ENCODE measurements around the gene FIGNL2. TPM values are rescaled to one million over a fixed set of nuclear protein-coding genes. Genes with fewer than 3 reads are reported as not detected.

FIGNL2 gene
- polyA plus RNA-seq (2011; rRNA removed) (0.22 and 0.26 TPM in 2 replicates), polyA plus RNA-seq (2017; fragmentation: RNase III; extraction: RNeasy Plus Mini Kit Qiagen cat#74134 plus additional on column Dnase treatment) (0.36 to 0.46 TPM (median 0.38 TPM) in 3 replicates), polyA minus RNA-seq (2011; rRNA and poly(A)+ RNA removed) (1.3 and 1.7 TPM in 2 replicates)
- 0.26 and 0.38 TPM in 2 replicates for polyA plus RNA-seq (2012; cell fraction: cytosol; rRNA removed)
- polyA plus RNA-seq (2012; cell fraction: nucleus; rRNA removed), result 0.71 and 1.2 TPM in 2 replicates

- FAIRE-seq, result no peak
Measured at GRCh38 chr12:51848326-51848727, at the start of gene FIGNL2. TSS of gene FIGNL2 (minus strand) at chr12:51848718. CDS start at chr12:51822413, 26,305 bp downstream.

GRCh38 chr12:51897181-51897580 is 48.7 kb upstream of the FIGNL2 start:
- WGBS (ENCODE audit: missing lambda C conversion rate), result 65% methylated on average over 8 of the region's 8 CpGs
- Histone ChIP-seq H3K4me3 (no peak overlapping the region), H3K9me3 (no peaks in the 10 kb centered on the region), H3K4me2 (no peak overlapping the region), H3K27ac (no peak overlapping the region), H3K4me1 (no peaks in the 10 kb centered on the region)
- CTCF ChIA-PET, result interaction anchor here (0.9 to 4.8 kb wide), 5 partner anchors 9 to 186 kb away, joined by 3 to 31 read pairs (median 3); partner anchors contain the start of genes ACVRL1 and ANKRD33
- FAIRE-seq, result no peak
- POLR2A ChIA-PET, result interaction anchor here (0.6 kb wide), 1 partner anchor 105 kb away, joined by 3 read pairs; no protein-coding TSS in a partner anchor
- TF ChIP-seq FOSL2 (IDR thresholded peaks at IDR 0.05) (no peak), FOSL2 (CRISPR knock-in tag; IDR thresholded peaks at IDR 0.05) (no peak), CHD4 (IDR thresholded peaks at IDR 0.05; ENCODE audit: borderline replicate concordance) (no peak), SMC3 (IDR thresholded peaks at IDR 0.05) (no peak), KDM1A (IDR thresholded peaks at IDR 0.05; ENCODE audit: low read depth) (no peak), RNF2 (IDR thresholded peaks at IDR 0.05; ENCODE audit: borderline replicate concordance, low read depth) (no peak), PBX3 (IDR thresholded peaks at IDR 0.05) (no peak), E2F6 (IDR thresholded peaks at IDR 0.05; ENCODE audit: borderline replicate concordance, low read depth) (no peak), HEYL (CRISPR knock-in tag; IDR thresholded peaks at IDR 0.05) (no peak), SREBF2 (IDR thresholded peaks at IDR 0.05) (no peak), CEBPB (IDR thresholded peaks at IDR 0.05) (no peak), EHMT2 (IDR thresholded peaks at IDR 0.05; ENCODE audit: low read depth) (no peak), CHD2 (IDR thresholded peaks at IDR 0.05; ENCODE audit: low read length, partially characterized antibody) (no peak), POLR2A (IDR thresholded peaks at IDR 0.05; ENCODE audit: low read length) (no peak), MYC (IDR thresholded peaks at IDR 0.05; ENCODE audit: borderline replicate concordance, low read length) (no peak), NR3C1 (IDR thresholded peaks at IDR 0.05) (no peak), ZSCAN20 (CRISPR knock-in tag; IDR thresholded peaks at IDR 0.05) (no peak), CTCF (IDR thresholded peaks at IDR 0.05) (no peak), HOXB13 (CRISPR knock-in tag; IDR thresholded peaks at IDR 0.05; ENCODE audit: low read depth) (no peak), RAD21 (conservative IDR thresholded peaks at IDR 0.05 in 1 of 2, IDR thresholded peaks at IDR 0.05 in 1 of 2) (no peak), CBX2 (IDR thresholded peaks at IDR 0.05; ENCODE audit: borderline replicate concordance, low read depth) (no peak)
- no peak for ATAC-seq
- DNase-seq (ENCODE audit: low read depth in 1 of 2, low spot score in 1 of 2), result no peak

More at GRCh38 chr12:51848326-51848727, at the start of gene FIGNL2:
- peak within 1 kb of the TSS; percentile 99 for H3K4me2 ChIP-seq
- H3K9me3 ChIP-seq, result no peaks in the 10 kb centered on the region
- TF ChIP-seq BHLHE40 (IDR thresholded peaks at IDR 0.05; ENCODE audit: low read depth, low read length), result no peak
- no peak for TF ChIP-seq TFCP2L1 (CRISPR knock-in tag; IDR thresholded peaks at IDR 0.05)
- no peak for TF ChIP-seq FOSL2 (IDR thresholded peaks at IDR 0.05)
- no peak for TF ChIP-seq FOSL2 (CRISPR knock-in tag; IDR thresholded peaks at IDR 0.05)
- no peak for TF ChIP-seq POLR2AphosphoS2 (conservative IDR thresholded peaks at IDR 0.05; ENCODE audit: low read length)
- no peak for TF ChIP-seq PBX3 (IDR thresholded peaks at IDR 0.05)
- no peak for TF ChIP-seq MAZ (IDR thresholded peaks at IDR 0.05; ENCODE audit: borderline replicate concordance, low read depth, low read length)
- no peak for TF ChIP-seq ZFP36 (IDR thresholded peaks at IDR 0.05; ENCODE audit: borderline replicate concordance, partially characterized antibody)
- no peak for TF ChIP-seq MYC (IDR thresholded peaks at IDR 0.05; ENCODE audit: borderline replicate concordance, low read length)
- TF ChIP-seq RNF2 (IDR thresholded peaks at IDR 0.05; ENCODE audit: borderline replicate concordance, low read depth), result no peak
- POLR2A ChIA-PET, result no interaction called here
- no peak for DNase-seq (ENCODE audit: low read depth in 1 of 2, low spot score in 1 of 2)
- CTCF ChIA-PET, result no interaction called here
- peaks cover 5% of the 10 kb centered on the region; the same call in 1 of the 3 replicates for H3K4me1 ChIP-seq
- H3K27ac ChIP-seq, result peak within 1 kb of the TSS; percentile 48 to 74; a peak in 4 of 6 replicates
- ATAC-seq, result peak in 1 of 2 experiments; percentile 6; a peak in 1 of 6 replicates
- peak within 1 kb of the TSS; percentile 76 for H3K4me3 ChIP-seq
- WGBS (ENCODE audit: missing lambda C conversion rate), result 13% methylated on average over 4 of the region's 51 CpGs

Measured in A549 (cell line).